Body of pancreas (tissue), 4 donors: Measurements from ENCODE around the gene PNPLA7. TPM values are rescaled to one million over a fixed set of nuclear protein-coding genes. Genes with fewer than 3 reads are reported as not detected.

Experiments used
- ATAC-seq: fragments of 150-250 bp; one replicate; pipeline ENCODE4 v1.9.1; 2016
- DNase-seq, 4 donors: peaks; one replicate each; pipeline ENCODE4 v3.0.0-alpha.2; 2019
- H3K27ac ChIP-seq, 4 donors: fragments of 200-600 bp; sonication (generic); 1 replicate in 3 of 4; 2 replicates in 1 of 4; pipeline versions ENCODE4 v1.5.1 to v1.6.1; 2016 to 2019; ENCODE audit warnings: mild to moderate bottlenecking in 1 of 4, mixed read lengths in 1 of 4, moderate library complexity in 1 of 4
- H3K27me3 ChIP-seq, 2 donors: fragments of 200-600 bp; sonication (generic); one replicate each; pipeline ENCODE4 v1.6.0; 2016; ENCODE audit warnings: mild to moderate bottlenecking in 1 of 2
- H3K36me3 ChIP-seq, 2 donors: fragments of 200-600 bp; sonication (generic); replicated peaks in 1 of 2; 2 replicates each; pipeline ENCODE4 v1.5.1; 2016; ENCODE audit warnings: low read depth in 2 of 2; ENCODE audit not compliant: insufficient read depth in 1 of 2
- H3K4me1 ChIP-seq: fragments of 200-600 bp; sonication (generic); one replicate; pipeline ENCODE4 v1.6.0; 2016
- H3K4me3 ChIP-seq, 2 donors: fragments of 200-600 bp; sonication (generic); 1 replicate in 1 of 2; 2 replicates in 1 of 2; pipeline ENCODE4 v1.5.1; 2016 to 2019
- H3K9me3 ChIP-seq, 3 donors: fragments of 200-600 bp; sonication (generic); 1 replicate in 2 of 3; 2 replicates in 1 of 3; pipeline ENCODE4 v1.5.1; 2016
- CTCF ChIP-seq, 7 experiments: fragments of 450-650 bp in 4 of 7; fragments of 200-600 bp in 3 of 7; sonication (generic) in 3 of 7; IDR thresholded peaks; one replicate each; pipeline ENCODE4 v1.5.1; 2016 to 2019; ENCODE audit warnings: antibody characterized with exemption in 7 of 7
- POLR2A ChIP-seq, 3 donors: fragments of 450-650 bp; IDR thresholded peaks; one replicate each; pipeline ENCODE4 v1.6.1; 2016; ENCODE audit warnings: antibody characterized with exemption in 3 of 3, mild to moderate bottlenecking in 2 of 3
- WGBS, 2 donors: methylation state at CpG; one replicate each; pipeline ENCODE4 v1.1.5; 2017; 5-methylcytosine and 5-hydroxymethylcytosine counted together
- intact Hi-C: fragments of 100-400 bp; cut with DNase I; formaldehyde crosslinking; loops from one replicate; pipeline ENCODE4 v1.15.1; 2023
- total RNA-seq, 2 donors: library from RNA; depleted of rRNA; stranded (reverse); fragments of >200 nt; gene quantifications; one replicate each; pipeline ENCODE4 v1.1.0, GENCODE V29; 2016

The PNPLA7 gene
- total RNA-seq, 2 donors from 2014 or later: 16.1 to 27.7 TPM

- no peak for ATAC-seq
- H3K4me1 ChIP-seq: peaks cover 24% of the 10 kb centered on the region
- peak in 1 of 4 donors; percentile 31 for DNase-seq
- no peak overlapping the region for H3K4me3 ChIP-seq
- 75 to 77% methylated on average over 14 to 25 of the region's 27 CpGs for WGBS, 2 donors
- H3K36me3 ChIP-seq: no peaks in the 10 kb centered on the region
- no peak overlapping the region for H3K27ac ChIP-seq
- no peaks in the 10 kb centered on the region for H3K27me3 ChIP-seq
- TF ChIP-seq CTCF (IDR thresholded peaks at IDR 0.05) (no peak), POLR2A (IDR thresholded peaks at IDR 0.05) (no peak)
- intact Hi-C loops: no loop called here
- H3K9me3 ChIP-seq: no peaks in the 10 kb centered on the region
Measured at GRCh38 chr9:137428841-137429545, 121.2 kb downstream of the PNPLA7 start.

GRCh38 chr9:137428311-137428630 is 121.9 kb downstream of the PNPLA7 start:
- H3K9me3 ChIP-seq: no peaks in the 10 kb centered on the region
- H3K27me3 ChIP-seq: no peaks in the 10 kb centered on the region
- peaks cover 30% of the 10 kb centered on the region for H3K4me1 ChIP-seq
- no peak overlapping the region for H3K4me3 ChIP-seq
- intact Hi-C loops: no loop called here
- no peak for DNase-seq
- 80 to 91% methylated on average over 5 of the region's 6 CpGs for WGBS, 2 donors
- no peak for ATAC-seq
- H3K27ac ChIP-seq: no peak overlapping the region
- TF ChIP-seq POLR2A (IDR thresholded peaks at IDR 0.05) (no peak), CTCF (IDR thresholded peaks at IDR 0.05) (no peak)
- H3K36me3 ChIP-seq: no peaks in the 10 kb centered on the region

- peak in 1 of 4 donors; percentile 7 for DNase-seq
- intact Hi-C loops: no loop called here
Measured at GRCh38 chr9:137427454-137428310, 122.5 kb downstream of the PNPLA7 start.

GRCh38 chr9:137426018-137426681 is 124.1 kb downstream of the PNPLA7 start:
- ATAC-seq (no peak), DNase-seq (peak in 3 of 4 donors; percentile 35 to 53 (median 38))
- WGBS, 2 donors: 57 to 60% methylated on average over 17 to 18 of the region's 18 CpGs
- H3K36me3 ChIP-seq: no peaks in the 10 kb centered on the region
- H3K4me1 ChIP-seq: peaks cover 40% of the 10 kb centered on the region
- no peak for TF ChIP-seq POLR2A (IDR thresholded peaks at IDR 0.05)
- TF ChIP-seq CTCF (IDR thresholded peaks at IDR 0.05): no peak
- H3K27ac ChIP-seq: peak overlapping the region in 3 of 4 donors; percentile 41 to 48 (median 44)
- intact Hi-C loops: no loop called here
- no peaks in the 10 kb centered on the region for H3K9me3 ChIP-seq
- H3K4me3 ChIP-seq: no peak overlapping the region
- no peaks in the 10 kb centered on the region for H3K27me3 ChIP-seq

More at GRCh38 chr9:137427454-137428310, 122.5 kb downstream of the PNPLA7 start:
- no peak for ATAC-seq
- no peak overlapping the region for H3K27ac ChIP-seq
- 79 to 94% methylated on average over 11 to 25 of the region's 27 CpGs for WGBS, 2 donors
- no peaks in the 10 kb centered on the region for H3K36me3 ChIP-seq
- H3K4me3 ChIP-seq: no peak overlapping the region
- H3K27me3 ChIP-seq: no peaks in the 10 kb centered on the region
- H3K9me3 ChIP-seq: no peaks in the 10 kb centered on the region
- H3K4me1 ChIP-seq: peaks cover 30% of the 10 kb centered on the region
- no peak for TF ChIP-seq CTCF (IDR thresholded peaks at IDR 0.05)
- TF ChIP-seq POLR2A (IDR thresholded peaks at IDR 0.05): no peak
